SKM-1 treated with dmso at 0.1 percent for 144 hours (cell line): ENCODE results near the gene SEMA7A.
A peak's percentile ranks its signal among the peaks of the same experiment; 100 is the strongest.

Experiments used
- DNase-seq: peaks from one replicate; lab custom pipeline; 2025; ENCODE audit not compliant: unreplicated experiment; lab: John Stamatoyannopoulos, UW

SEMA7A gene

GRCh38 chr15:74389241-74390048 lies 44.3 kb downstream of the SEMA7A start:
- peak; percentile 12 for DNase-seq

DNA sequence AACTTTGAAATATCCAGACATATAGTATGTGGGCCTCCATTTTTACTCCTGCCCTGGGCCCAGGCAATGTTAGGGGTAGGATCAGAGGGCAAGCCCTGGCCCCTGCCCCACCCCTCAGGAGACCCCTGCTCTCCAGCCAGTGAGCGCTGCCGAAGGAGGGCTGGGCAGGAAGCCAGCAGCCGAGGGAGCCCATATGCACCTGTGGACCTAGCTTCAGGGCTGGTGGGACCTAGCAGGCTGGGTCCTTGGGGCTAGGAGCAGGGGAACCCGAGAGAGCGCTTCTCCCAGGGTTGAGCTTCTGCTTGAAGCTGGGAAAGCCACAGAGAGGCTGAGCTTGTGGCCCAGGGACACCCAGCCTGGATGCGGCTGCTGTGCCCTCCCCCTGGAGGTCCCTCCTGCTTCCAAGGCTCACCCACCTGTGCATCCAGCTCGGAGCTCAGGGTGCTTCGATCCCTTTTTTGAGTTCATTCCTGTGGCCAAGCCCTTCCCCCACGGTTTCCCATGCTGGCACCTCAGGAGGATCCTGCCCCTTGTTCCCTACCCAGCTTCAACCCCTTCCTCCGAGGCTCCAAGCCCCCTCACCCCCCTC lies 45.3 kb downstream of the SEMA7A start:
- no peak for DNase-seq

GRCh38 chr15:74387621-74388362 lies 46.0 kb downstream of the SEMA7A start:
- DNase-seq, result no peak

DNA sequence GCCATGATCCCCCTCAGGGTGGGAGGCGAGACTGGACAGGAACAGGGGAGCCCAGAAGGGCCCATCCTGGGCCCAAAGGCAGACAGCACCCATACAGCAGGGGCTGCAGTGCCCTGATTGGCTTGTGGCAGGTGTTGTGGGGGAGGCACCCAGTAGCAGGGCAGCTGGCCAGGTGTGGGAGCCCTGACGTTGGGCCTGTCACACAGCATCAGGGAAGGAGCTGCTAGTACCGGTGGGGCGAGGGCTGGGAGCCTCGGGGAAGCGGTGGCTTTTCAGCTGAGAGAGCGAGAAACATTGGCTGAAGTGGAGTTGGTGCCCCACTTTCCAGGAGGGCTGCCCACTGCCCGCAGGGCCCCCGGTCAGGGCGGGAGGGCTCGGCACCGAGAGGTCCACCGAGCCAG lies 46.6 kb downstream of the SEMA7A start:
- DNase-seq, result no peak

GRCh38 chr15:74386496-74387140 lies 47.1 kb downstream of the SEMA7A start:
- DNase-seq, result no peak

DNA sequence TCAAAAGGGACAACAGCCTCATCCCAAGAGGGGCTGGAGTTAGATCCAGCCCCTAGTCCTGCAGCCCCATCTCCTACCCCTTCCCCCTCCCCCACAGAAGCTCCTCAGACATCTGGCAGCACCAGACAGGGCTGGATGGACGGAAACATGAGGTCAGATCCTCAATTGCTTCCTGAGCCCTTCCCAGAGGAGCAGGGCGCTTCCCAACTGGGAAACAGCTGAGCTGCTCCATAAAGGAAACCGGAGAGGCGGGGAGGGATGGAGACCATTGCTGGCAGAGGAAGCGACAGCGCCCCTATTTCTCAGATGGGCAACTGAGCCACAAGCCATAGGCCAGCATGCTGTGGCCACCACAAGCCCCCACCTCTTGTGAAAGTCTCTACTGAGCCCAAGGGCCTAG lies 48.0 kb downstream of the SEMA7A start:
- no peak for DNase-seq

DNA sequence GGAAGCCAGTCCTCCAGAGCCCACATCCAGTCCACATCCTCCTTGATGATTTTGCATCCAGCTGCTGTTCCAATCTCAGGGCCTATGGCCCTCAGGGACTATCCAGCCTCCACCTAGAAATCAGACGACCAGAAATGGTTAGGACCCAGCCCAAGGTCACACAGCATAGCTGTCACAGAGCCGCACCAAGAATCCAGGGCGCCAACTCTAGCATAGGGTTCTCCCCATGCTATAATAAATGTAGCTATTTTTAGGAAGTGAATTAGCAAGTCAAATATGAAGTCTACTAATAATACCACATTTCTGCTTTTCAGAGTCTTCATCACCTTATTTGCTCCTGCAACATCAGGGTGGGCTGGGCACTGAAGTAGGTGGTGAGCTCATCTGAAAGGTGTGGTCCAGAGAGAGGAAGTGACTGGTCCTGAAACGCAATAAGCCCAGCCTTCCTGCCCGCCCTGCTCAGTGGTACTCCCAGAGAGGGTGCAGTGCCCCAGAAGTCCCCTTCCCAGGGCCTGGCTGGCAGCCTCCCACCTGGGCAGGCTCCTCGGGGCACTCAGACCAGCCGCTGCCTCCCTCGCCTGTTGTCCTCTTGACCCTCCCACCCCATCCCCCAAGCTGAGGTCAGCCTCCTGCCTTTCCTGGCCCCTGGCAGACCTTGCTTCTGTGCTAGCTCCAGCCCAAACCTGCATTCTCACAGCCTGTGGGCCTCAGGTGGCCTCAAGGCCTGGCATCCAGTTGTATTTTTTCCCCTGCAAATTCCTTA lies 48.7 kb downstream of the SEMA7A start:
- DNase-seq, result peak; percentile 63

GRCh38 chr15:74384566-74384880 lies 49.2 kb downstream of the SEMA7A start:
- DNase-seq, result no peak

DNA sequence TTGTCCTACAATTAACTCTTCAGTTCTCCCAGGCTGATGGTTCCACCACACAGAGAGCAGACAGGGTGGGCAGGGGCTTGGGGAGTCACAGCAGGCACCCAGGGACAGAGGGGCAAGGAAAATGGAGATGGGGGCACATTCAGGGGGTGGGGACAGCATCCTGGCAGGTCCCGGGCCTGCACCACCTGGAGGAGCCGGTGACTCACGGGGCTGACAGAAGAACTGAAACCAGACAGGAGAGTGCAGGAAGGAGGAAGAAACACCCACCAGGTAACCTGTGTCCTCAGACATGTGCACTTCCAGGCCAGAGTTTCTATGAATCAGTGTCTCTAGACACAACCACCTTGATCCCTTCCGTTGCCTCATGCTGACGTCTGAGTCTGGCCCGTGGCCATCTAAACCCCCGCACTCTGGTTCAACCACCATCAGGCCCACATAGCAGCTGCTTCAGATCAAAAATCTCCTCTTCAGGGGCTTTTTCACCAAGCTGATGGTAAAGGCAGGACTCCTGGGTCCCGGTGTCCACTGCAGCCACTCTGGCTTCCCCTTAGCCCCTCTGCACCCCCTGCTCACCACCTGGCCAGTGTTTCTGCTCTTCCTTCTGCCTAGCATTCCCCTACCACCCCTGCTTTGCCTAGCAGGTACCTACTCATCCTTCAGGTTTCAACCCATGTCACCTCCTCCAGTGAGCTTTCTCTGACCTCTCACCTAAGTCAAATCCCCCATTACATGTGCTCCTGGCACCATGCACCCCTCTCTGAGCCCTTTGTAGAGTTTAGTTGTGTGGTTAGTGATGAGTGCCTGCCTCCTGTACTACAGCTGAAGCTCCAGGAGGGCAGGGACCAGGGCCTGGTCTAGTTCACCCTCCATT lies 49.8 kb downstream of the SEMA7A start:
- DNase-seq, result no peak

DNA sequence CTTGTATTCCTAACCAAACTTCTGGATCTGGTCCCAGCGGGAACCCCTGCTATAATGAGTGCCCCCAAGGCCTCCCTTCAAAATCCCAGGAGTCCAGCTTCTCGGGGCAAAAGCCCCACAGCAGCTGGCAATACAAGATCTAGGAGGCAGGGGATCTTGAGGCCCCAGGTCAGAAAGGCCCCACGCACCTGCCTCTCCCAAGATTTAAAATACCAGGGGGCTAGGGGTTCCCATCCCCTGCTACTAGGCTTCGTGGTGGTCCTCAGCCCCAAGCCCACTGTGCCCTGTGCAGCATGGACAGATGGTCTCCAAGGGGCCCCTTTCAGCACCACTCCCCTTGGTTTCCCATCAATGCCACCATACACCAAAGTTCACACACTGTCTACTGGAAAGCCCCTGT lies 50.5 kb downstream of the SEMA7A start:
- no peak for DNase-seq

DNA sequence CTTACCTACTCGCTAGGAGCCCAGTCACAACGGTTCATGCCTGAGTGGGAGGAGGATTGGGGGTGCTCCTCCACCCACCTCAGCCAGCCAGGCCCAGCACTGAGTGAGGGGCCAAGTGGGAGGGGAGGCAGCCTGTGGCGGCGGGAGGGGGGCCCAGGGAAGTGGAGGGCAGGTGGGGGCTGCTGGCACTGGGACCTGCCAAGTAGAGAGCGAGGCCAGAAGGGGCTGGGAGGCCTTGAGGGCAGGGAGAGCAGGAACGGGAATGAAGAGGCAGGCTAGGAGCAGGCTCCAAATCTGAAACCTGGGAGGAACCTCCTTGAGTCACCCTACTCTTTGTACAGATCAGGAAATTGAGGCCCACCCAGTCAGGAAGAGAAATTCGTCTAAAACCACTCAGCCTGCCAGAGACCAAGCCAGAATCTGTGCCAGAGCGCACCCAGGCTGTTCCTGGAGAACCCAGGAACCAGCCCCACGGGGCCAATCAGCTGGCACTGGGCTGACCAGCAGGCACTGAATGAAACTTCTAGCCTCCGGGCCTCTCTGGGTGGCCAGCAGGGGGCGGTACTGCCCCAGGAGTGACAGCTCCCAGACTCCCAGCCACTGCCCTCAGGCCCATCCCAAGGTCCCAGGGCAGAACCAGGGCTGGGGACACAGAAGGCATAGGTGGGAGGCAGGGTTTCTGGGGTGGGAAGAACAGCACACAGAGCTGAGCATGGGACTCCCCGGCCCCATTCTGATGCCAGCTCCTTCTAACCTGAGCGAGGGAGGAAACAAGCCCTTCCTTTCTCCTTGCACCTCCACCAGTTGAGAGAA lies 51.5 kb downstream of the SEMA7A start:
- DNase-seq, result peak; percentile 68

GRCh38 chr15:74381481-74381880 lies 52.3 kb downstream of the SEMA7A start:
- no peak for DNase-seq

- no peak for DNase-seq
These were observed 52.6 kb downstream of the SEMA7A start for GRCh38 chr15:74381190-74381453.

DNA sequence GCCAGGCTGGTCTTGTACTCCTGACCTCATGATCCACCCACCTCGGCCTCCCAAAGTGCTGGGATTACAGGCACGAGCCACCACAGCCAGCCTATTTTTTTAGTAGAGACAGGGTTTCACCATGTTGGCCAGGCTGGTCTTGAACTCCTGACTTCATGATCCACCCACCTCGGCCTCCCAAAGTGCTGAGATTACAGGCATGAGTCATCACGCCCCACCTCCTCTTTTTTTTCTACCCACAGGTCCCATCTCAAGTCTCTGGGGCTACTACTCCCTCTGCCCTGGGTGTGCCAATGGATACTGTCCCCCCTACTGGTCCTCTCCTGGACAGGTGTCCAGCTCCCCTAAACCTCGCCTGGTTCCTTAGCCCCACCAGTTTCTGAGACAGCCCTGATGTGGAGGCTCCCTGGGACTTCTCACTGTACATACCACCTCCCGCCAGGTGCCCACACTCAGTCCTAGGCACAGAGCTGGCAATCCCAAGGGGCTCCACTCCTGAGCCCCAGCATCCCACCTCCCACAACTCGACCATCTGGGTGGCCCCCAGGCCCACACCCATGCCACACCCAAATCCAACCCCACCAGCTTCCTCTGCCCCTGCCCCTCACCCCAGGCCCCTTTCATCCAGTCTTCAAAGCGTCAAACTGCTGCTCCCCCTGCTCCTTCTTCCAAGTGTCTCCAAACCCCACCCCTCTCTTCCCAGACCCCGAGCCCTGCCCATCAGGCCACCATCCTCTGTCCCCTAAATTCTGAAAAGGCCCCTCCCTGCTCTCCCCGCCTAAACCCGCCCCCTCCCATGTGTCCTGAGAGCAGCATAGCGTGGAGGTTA lies 53.2 kb downstream of the SEMA7A start:
- DNase-seq, result no peak

DNA sequence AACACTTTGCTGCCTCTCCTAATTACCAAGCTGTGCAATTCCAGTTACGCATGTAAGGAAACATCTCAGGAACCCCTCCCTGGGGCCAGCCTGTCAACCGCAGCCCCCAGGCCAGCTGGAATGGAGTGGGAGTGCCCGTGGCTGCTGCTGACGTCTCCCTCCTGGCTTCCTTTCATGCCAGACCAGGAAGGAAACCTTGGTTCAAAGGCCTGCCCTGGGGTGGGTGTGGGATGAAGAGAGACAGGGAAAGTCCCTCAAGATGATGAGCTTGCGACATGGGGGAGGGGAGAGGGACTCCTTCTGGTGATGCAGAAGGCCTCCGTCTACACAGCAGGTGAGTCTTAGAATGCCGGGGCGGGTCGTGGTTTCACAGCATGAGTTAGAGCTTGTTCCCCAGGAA lies 54.9 kb downstream of the SEMA7A start:
- DNase-seq, result no peak

- DNase-seq, result no peak
These were observed 55.7 kb downstream of the SEMA7A start for GRCh38 chr15:74377831-74378766.

DNA sequence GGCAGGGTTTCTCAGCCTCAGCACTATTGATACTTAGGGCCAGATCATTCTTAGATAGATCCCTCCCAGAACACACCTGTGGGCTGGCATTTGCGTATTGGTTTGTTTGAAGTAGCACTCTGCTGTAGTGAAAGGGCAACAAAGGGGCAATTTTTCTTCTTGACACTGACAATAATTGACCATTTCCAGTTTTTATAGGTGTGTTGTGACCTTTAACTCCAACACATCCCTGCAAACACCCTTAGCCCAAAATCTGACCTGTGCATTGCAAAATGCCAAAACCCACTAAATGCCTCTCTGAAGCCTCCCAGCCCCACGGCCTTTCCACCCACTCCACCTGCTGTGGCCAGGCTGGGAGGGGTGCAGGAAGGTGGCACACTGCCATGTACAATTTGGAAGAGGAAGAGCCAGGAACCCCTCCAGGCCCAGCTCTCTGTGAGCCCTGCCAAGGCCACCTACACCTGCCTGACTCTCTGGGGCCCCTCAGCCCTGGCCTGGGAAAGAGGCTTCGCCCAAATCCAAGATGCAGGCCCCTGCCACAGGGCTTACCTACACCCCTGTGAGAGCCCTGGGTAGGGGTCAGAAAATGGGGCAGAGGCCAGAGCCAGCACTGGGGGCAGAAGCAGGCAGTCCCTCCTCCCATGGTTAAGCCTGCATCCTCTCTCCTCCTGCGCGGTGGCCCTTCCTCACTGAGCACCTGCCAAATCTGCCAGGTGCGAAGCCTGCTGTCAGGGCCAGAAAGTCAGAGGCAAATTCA lies 56.8 kb downstream of the SEMA7A start:
- DNase-seq, result no peak
